Endothelial cell of umbilical vein (primary cell): ENCODE measurements around the gene RDM1. TPM values are rescaled to one million over a fixed set of nuclear protein-coding genes. Genes with fewer than 3 reads are reported as not detected.

Experiments used
- BruUV-seq: library from RNA; stranded (reverse); fragments of 400-500 nt; replicated peaks from 2 replicates; lab custom pipeline; 2021; lab: Mats Ljungman, UMichigan
- CTCF ChIA-PET: fragments of 300-600, 350-600 bp; sonication (Branson Sonifier 250); formaldehyde crosslinking; loops from one replicate; lab custom pipeline; 2021; ENCODE audit warnings: antibody characterized with exemption, inconsistent platforms; lab: Charles Lee
- POLR2A ChIA-PET: fragments of 300-600, 350-600 bp; sonication (Branson Sonifier 250); formaldehyde crosslinking; loops from one replicate; lab custom pipeline; 2021; ENCODE audit warnings: antibody characterized with exemption, inconsistent platforms; lab: Charles Lee
- DNase-seq: peaks from one replicate; pipeline ENCODE4 v3.0.0-alpha.2; 2011; ENCODE audit warnings: low read depth, low spot score
- FAIRE-seq: peaks from 2 replicates; lab custom pipeline; 2011; peaks lifted over from hg19 to GRCh38; lab: Jason Lieb, UNC
- H2AFZ ChIP-seq: 2 replicates; pipeline ENCODE4 v1.6.0; 2012; ENCODE audit warnings: low read depth, low read length, control low read depth, inconsistent platforms
- H3K27ac ChIP-seq: 2 replicates; pipeline ENCODE4 v1.5.1; 2011; ENCODE audit warnings: low read depth, mild to moderate bottlenecking, control low read depth, low read length, moderate library complexity; ENCODE audit not compliant: insufficient read depth
- H3K27me3 ChIP-seq, 2 experiments: 2 replicates each; pipeline versions ENCODE4 v1.6.0 to v1.6.1; 2011; ENCODE audit warnings: low read length in 2 of 2, mixed read lengths in 1 of 2; ENCODE audit not compliant: control insufficient read depth in 2 of 2, insufficient read depth in 2 of 2
- H3K36me3 ChIP-seq, 2 experiments: 2 replicates in 1 of 2; 3 replicates in 1 of 2; pipeline ENCODE4 v1.5.1; 2011; ENCODE audit warnings: low read length in 2 of 2, mild to moderate bottlenecking in 1 of 2, moderate library complexity in 1 of 2; ENCODE audit not compliant: control insufficient read depth in 2 of 2, insufficient read depth in 2 of 2; ENCODE audit errors: extremely low read depth in 1 of 2
- H3K4me1 ChIP-seq: 3 replicates; pipeline ENCODE4 v1.5.1; 2011; ENCODE audit warnings: mild to moderate bottlenecking, low read length; ENCODE audit not compliant: control insufficient read depth, insufficient read depth; ENCODE audit errors: extremely low read depth
- H3K4me2 ChIP-seq: 2 replicates; pipeline ENCODE4 v1.6.1; 2011; ENCODE audit warnings: low read length, control low read depth, mixed read lengths; ENCODE audit not compliant: insufficient read depth
- H3K4me3 ChIP-seq, 3 experiments: fragments of 200-600 bp in 1 of 3; sonication (generic), shearing (Covaris generic) in 1 of 3; replicated peaks in 1 of 3; 2 replicates each; pipeline ENCODE4 v1.5.1; 2011 to 2016; ENCODE audit warnings: control low read depth in 3 of 3, low read length in 3 of 3, mild to moderate bottlenecking in 2 of 3, inconsistent platforms in 1 of 3, low read depth in 1 of 3, moderate library complexity in 1 of 3; ENCODE audit not compliant: insufficient read depth in 1 of 3
- H3K79me2 ChIP-seq: 2 replicates; pipeline ENCODE4 v1.6.0; 2012; ENCODE audit warnings: low read length, inconsistent platforms; ENCODE audit not compliant: control insufficient read depth, insufficient read depth
- H3K9ac ChIP-seq: replicated peaks from 2 replicates; pipeline ENCODE3; 2011; ENCODE audit warnings: low read length, control low read depth; ENCODE audit not compliant: insufficient read depth; ENCODE audit errors: extremely low read depth
- H3K9me1 ChIP-seq: replicated peaks from 3 replicates; pipeline ENCODE4 v1.6.0; 2011; ENCODE audit warnings: mild to moderate bottlenecking, low read length; ENCODE audit not compliant: control insufficient read depth, insufficient read depth; ENCODE audit errors: extremely low read depth
- H3K9me3 ChIP-seq: replicated peaks from 2 replicates; pipeline ENCODE4 v1.5.1; 2012; ENCODE audit warnings: low read length, inconsistent platforms; ENCODE audit not compliant: control insufficient read depth, insufficient read depth
- H4K20me1 ChIP-seq: replicated peaks from 2 replicates; pipeline ENCODE3; 2011; ENCODE audit warnings: mild to moderate bottlenecking, low read length; ENCODE audit not compliant: control insufficient read depth, insufficient read depth; ENCODE audit errors: extremely low read depth
- EZH2 ChIP-seq: IDR thresholded peaks from 2 replicates; pipeline ENCODE4 v1.6.1; 2012; ENCODE audit warnings: borderline replicate concordance, low read depth, mild to moderate bottlenecking, moderate library complexity, low read length, inconsistent platforms; ENCODE audit not compliant: severe bottlenecking
- FOS ChIP-seq: IDR thresholded peaks from 2 replicates; pipeline ENCODE4 v1.6.1; 2011; ENCODE audit warnings: mild to moderate bottlenecking, low read length, moderate library complexity, borderline replicate concordance; ENCODE audit not compliant: insufficient read depth
- GATA2 ChIP-seq: IDR thresholded peaks from 2 replicates; pipeline ENCODE4 v1.7.0; 2011; ENCODE audit warnings: low read depth, mild to moderate bottlenecking, moderate library complexity, mixed read lengths, low read length; ENCODE audit not compliant: insufficient read length, insufficient read depth
- JUN ChIP-seq: IDR thresholded peaks from 2 replicates; pipeline ENCODE4 v1.6.1; 2011; ENCODE audit warnings: borderline replicate concordance, low read depth; ENCODE audit not compliant: insufficient read length, insufficient read depth
- MYC ChIP-seq: IDR thresholded peaks from one replicate; pipeline ENCODE4 v1.6.1; 2011; ENCODE audit warnings: mild to moderate bottlenecking, low read depth, low read length
- POLR2A ChIP-seq: IDR thresholded peaks from 2 replicates; pipeline ENCODE4 v1.6.1; 2012; ENCODE audit warnings: low read depth, mild to moderate bottlenecking, control low read depth, low read length
- POLR2AphosphoS5 ChIP-seq: IDR thresholded peaks from 2 replicates; pipeline ENCODE4 v1.6.1; 2012; ENCODE audit warnings: low read depth, mild to moderate bottlenecking, control low read depth, low read length, moderate library complexity; ENCODE audit not compliant: insufficient read depth
- dilution Hi-C: fragments of 300-500 bp; cut with MboI; formaldehyde crosslinking; loops from one replicate; pipeline ENCODE4 v1.15.0; 2019; ENCODE audit warnings: low sequenced_read_pairs; ENCODE audit not compliant: extremely low pct_ligation_motif_present
- intact Hi-C: fragments of 100-400 bp; cut with micrococcal nuclease; formaldehyde crosslinking; loops from one replicate; pipeline ENCODE4 v1.10.0; 2022
- polyA plus RNA-seq, 4 experiments: library from polyadenylated mRNA; depleted of rRNA in 3 of 4; stranded (reverse) in 3 of 4; unstranded in 1 of 4; fragments of >200 nt; gene quantifications; 2 replicates each; pipeline versions ENCODE4 v1.2.1 to v1.2.3, GENCODE V29; 2011 to 2012; ENCODE audit warnings: missing spikeins in 1 of 4
- total RNA-seq: library from RNA; stranded (reverse); gene quantifications from 2 replicates; pipeline ENCODE4 v1.2.3, GENCODE V29; 2021
- TF ChIP-seq, protein P1 (sequence below): IDR thresholded peaks from 2 replicates; pipeline ENCODE4 v1.6.1; 2011; ENCODE audit not compliant: insufficient read depth, insufficient read length
- TF ChIP-seq, protein P2 (sequence below), 2 donors: IDR thresholded peaks; 1 replicate in 1 of 2; 2 replicates in 1 of 2; pipeline ENCODE4 v1.5.1; 2011; ENCODE audit warnings: low read length in 2 of 2, mild to moderate bottlenecking in 2 of 2, moderate library complexity in 2 of 2, control low read depth in 1 of 2, inconsistent platforms in 1 of 2, low read depth in 1 of 2; ENCODE audit not compliant: insufficient read depth in 1 of 2; ENCODE audit errors: extremely low read depth in 1 of 2

Gene RDM1
- total and polyA plus RNA-seq, 2 donors (not counting 3 experiments of a cell fraction or from before 2014, with no cell fraction given) = 0.12 to 0.46 TPM

DNA sequence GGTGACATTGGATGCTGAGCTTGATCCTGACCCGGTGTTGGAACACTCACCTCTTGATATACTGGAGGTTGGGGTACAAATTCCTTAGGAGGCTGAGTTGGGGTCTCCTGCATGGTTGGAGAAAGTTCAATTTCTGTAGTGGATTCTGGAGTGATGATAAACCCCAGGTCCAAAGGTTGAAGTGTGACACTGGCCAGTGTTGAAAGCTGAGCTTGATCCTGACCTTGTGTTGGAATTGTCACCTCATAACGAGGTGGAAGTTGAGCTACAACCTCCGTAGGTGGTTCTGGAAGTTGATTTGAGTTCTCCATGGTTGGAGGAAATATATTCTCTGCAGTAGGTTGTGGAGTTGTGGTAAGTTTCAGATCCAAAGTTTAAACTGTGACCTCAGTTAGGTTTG, 21.2 kb downstream of the RDM1 start:
- Histone ChIP-seq H3K9me3 (no peaks in the 10 kb centered on the region), H3K27me3 (no peaks in the 10 kb centered on the region), H3K4me2 (no peak overlapping the region), H3K27ac (no peak overlapping the region), H3K9ac (no peak overlapping the region), H3K79me2 (no peaks in the 10 kb centered on the region), H3K9me1 (no peaks in the 10 kb centered on the region), H3K4me3 (no peak overlapping the region), H4K20me1 (no peaks in the 10 kb centered on the region), H3K4me1 (no peaks in the 10 kb centered on the region), H2AFZ (no peak overlapping the region), H3K36me3 (no peaks in the 10 kb centered on the region)
- POLR2A ChIA-PET = no interaction called here
- no TSS peak for BruUV-seq
- FAIRE-seq = no peak
- dilution Hi-C loops (no loop called here), intact Hi-C loops (no loop called here)
- CTCF ChIA-PET = no interaction called here
- DNase-seq = no peak
- no peak for TF ChIP-seq EZH2

DNA sequence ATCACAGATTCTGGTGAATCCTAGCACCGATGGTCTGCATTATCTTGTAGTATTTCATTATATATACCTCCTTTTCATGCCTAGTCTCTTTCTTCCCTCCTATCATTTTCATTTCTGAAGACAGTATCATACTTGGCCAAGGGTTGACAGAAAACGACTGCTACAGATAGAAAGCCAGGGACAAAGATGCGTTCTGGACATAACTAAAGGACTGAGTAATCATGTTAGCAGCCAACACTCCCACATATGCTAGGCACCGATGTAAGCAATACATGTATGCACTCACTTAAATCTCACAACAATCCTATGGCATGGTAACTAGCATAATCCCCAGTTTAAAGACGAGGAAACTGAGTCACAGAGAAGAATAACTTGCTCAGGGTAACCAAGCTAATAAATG, 22.9 kb downstream of the RDM1 start:
- TF ChIP-seq, protein P1, sequence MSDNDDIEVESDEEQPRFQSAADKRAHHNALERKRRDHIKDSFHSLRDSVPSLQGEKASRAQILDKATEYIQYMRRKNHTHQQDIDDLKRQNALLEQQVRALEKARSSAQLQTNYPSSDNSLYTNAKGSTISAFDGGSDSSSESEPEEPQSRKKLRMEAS = no peak
- no peak for TF ChIP-seq MYC
- no peak for TF ChIP-seq POLR2A
- no peak for TF ChIP-seq POLR2AphosphoS5
- TF ChIP-seq FOS = no peak
- no peak for TF ChIP-seq EZH2
- TF ChIP-seq GATA2 = no peak
- TF ChIP-seq JUN = no peak
- TF ChIP-seq, protein P2, sequence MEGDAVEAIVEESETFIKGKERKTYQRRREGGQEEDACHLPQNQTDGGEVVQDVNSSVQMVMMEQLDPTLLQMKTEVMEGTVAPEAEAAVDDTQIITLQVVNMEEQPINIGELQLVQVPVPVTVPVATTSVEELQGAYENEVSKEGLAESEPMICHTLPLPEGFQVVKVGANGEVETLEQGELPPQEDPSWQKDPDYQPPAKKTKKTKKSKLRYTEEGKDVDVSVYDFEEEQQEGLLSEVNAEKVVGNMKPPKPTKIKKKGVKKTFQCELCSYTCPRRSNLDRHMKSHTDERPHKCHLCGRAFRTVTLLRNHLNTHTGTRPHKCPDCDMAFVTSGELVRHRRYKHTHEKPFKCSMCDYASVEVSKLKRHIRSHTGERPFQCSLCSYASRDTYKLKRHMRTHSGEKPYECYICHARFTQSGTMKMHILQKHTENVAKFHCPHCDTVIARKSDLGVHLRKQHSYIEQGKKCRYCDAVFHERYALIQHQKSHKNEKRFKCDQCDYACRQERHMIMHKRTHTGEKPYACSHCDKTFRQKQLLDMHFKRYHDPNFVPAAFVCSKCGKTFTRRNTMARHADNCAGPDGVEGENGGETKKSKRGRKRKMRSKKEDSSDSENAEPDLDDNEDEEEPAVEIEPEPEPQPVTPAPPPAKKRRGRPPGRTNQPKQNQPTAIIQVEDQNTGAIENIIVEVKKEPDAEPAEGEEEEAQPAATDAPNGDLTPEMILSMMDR (IDR thresholded peaks at IDR 0.05; ENCODE audit: extremely low read depth in 1 of 2, insufficient read depth in 1 of 2, low read depth in 1 of 2, low read length in 2 of 2) = no peak
- no peak for DNase-seq
- ChIA-PET CTCF (interaction anchor here (1.1 kb wide), 1 partner anchor 14 kb away, joined by 3 read pairs; no protein-coding TSS in a partner anchor), POLR2A (no interaction called here)
- intact Hi-C loops = no loop called here
- Histone ChIP-seq H3K36me3 (no peaks in the 10 kb centered on the region), H3K9me1 (no peaks in the 10 kb centered on the region), H3K4me2 (no peak overlapping the region), H2AFZ (no peak overlapping the region), H3K4me1 (no peaks in the 10 kb centered on the region), H3K4me3 (no peak overlapping the region), H4K20me1 (no peaks in the 10 kb centered on the region), H3K9ac (no peak overlapping the region), H3K27ac (no peak overlapping the region), H3K79me2 (no peaks in the 10 kb centered on the region), H3K9me3 (no peaks in the 10 kb centered on the region), H3K27me3 (no peaks in the 10 kb centered on the region)
- dilution Hi-C loops = no loop called here
- BruUV-seq = no TSS peak
- no peak for FAIRE-seq
